ENCODE data around the gene TBC1D22A.
"Not testable (repeated sequence)": the region's sequence is repeated elsewhere in the genome, so short reads cannot be mapped to it uniquely, and the experiment has no call there.

TBC1D22A gene

GRCh38 chr22:47135338-47135737, 372.9 kb downstream of the TBC1D22A start:
- Histone ChIP-seq H3K4me3 (no peak overlapping the region), H3K4me1 (no peaks in the 10 kb centered on the region), H3K36me3 (no peaks in the 10 kb centered on the region), H3K9me3 (no peaks in the 10 kb centered on the region), H3K27ac (no peak overlapping the region), H3K27me3 (no peaks in the 10 kb centered on the region)
- DNase-seq: no peak
- intact Hi-C loops (cut with DNase I; ENCODE audit: low total_unique reads): no loop called here
- TF ChIP-seq CTCF (IDR thresholded peaks at IDR 0.05): no peak

GRCh38 chr22:47136050-47136449, 373.6 kb downstream of the TBC1D22A start:
- no peak for TF ChIP-seq CTCF (IDR thresholded peaks at IDR 0.05)

GRCh38 chr22:47136671-47137070, 374.2 kb downstream of the TBC1D22A start:
- Histone ChIP-seq H3K27ac (no peak overlapping the region), H3K9me3 (no peaks in the 10 kb centered on the region), H3K4me1 (no peaks in the 10 kb centered on the region), H3K27me3 (no peaks in the 10 kb centered on the region), H3K36me3 (no peaks in the 10 kb centered on the region), H3K4me3 (no peak overlapping the region)
- intact Hi-C loops (cut with DNase I; ENCODE audit: low total_unique reads): no loop called here
- no peak for TF ChIP-seq CTCF (IDR thresholded peaks at IDR 0.05)
- DNase-seq: no peak

More at GRCh38 chr22:47136050-47136449, 373.6 kb downstream of the TBC1D22A start:
- H3K4me1 ChIP-seq: no peaks in the 10 kb centered on the region
- H3K27ac ChIP-seq: no peak overlapping the region
- no peak overlapping the region for H3K4me3 ChIP-seq
- intact Hi-C loops (cut with DNase I; ENCODE audit: low total_unique reads): no loop called here
- no peaks in the 10 kb centered on the region for H3K27me3 ChIP-seq
- no peaks in the 10 kb centered on the region for H3K36me3 ChIP-seq
- DNase-seq: no peak
- no peaks in the 10 kb centered on the region for H3K9me3 ChIP-seq

GRCh38 chr22:47139013-47139789, 376.8 kb downstream of the TBC1D22A start:
- no peaks in the 10 kb centered on the region for H3K9me3 ChIP-seq
- H3K4me1 ChIP-seq: no peaks in the 10 kb centered on the region
- H3K4me3 ChIP-seq: no peak overlapping the region
- no peak overlapping the region for H3K27ac ChIP-seq
- TF ChIP-seq CTCF (IDR thresholded peaks at IDR 0.05): no peak
- H3K27me3 ChIP-seq: no peaks in the 10 kb centered on the region
- intact Hi-C loops (cut with DNase I; ENCODE audit: low total_unique reads): no loop called here
- no peak for DNase-seq
- H3K36me3 ChIP-seq: no peaks in the 10 kb centered on the region

GRCh38 chr22:47139790-47140119, 377.3 kb downstream of the TBC1D22A start:
- Histone ChIP-seq H3K27ac (no peak overlapping the region), H3K36me3 (no peaks in the 10 kb centered on the region), H3K4me3 (no peak overlapping the region), H3K9me3 (no peaks in the 10 kb centered on the region), H3K27me3 (no peaks in the 10 kb centered on the region), H3K4me1 (no peaks in the 10 kb centered on the region)
- intact Hi-C loops (cut with DNase I; ENCODE audit: low total_unique reads): no loop called here
- DNase-seq: no peak
- no peak for TF ChIP-seq CTCF (IDR thresholded peaks at IDR 0.05)

GRCh38 chr22:47140975-47141374, 378.5 kb downstream of the TBC1D22A start:
- H3K27ac ChIP-seq; intact Hi-C loops (cut with DNase I; ENCODE audit: low total_unique reads); H3K36me3 ChIP-seq; H3K4me3 ChIP-seq; H3K4me1 ChIP-seq; DNase-seq; H3K9me3 ChIP-seq; H3K27me3 ChIP-seq: not testable (repeated sequence)
